GM10248 (cell line): Measurements from ENCODE around the gene DHX30.

Experiments used
- CTCF ChIA-PET: fragments of 300-600 bp; sonication (Branson Sonifier 250); formaldehyde crosslinking; extraction: SDS; loops from one replicate; lab custom pipeline; 2021; ENCODE audit warnings: antibody characterized with exemption; lab: Yijun Ruan, JAX
- POLR2A ChIA-PET: fragments of 350-650 bp; sonication (Branson Sonifier 250); formaldehyde crosslinking; extraction: SDS; loops from one replicate; lab custom pipeline; 2020; ENCODE audit warnings: antibody characterized with exemption; lab: Yijun Ruan, JAX
- DNase-seq: peaks from one replicate; pipeline ENCODE4 v3.0.0; 2012; ENCODE audit errors: extremely low spot score
- CTCF ChIP-seq: IDR thresholded peaks from 2 replicates; pipeline ENCODE4 v1.5.1; 2012; ENCODE audit warnings: mild to moderate bottlenecking, low read depth; ENCODE audit errors: extremely low read depth, missing control alignments, control extremely low read depth

The DHX30 gene

GRCh38 chr3:47890126-47890827 lies 87.3 kb downstream of the DHX30 start:
- no peak for TF ChIP-seq CTCF
- CTCF ChIA-PET: interaction anchor here (0.9 to 2.4 kb wide), 11 partner anchors 10 to 368 kb away, joined by 3 to 6 read pairs (median 3); no protein-coding TSS in a partner anchor
- POLR2A ChIA-PET: interaction anchor here (0.6 kb wide), 1 partner anchor 75 kb away, joined by 7 read pairs; no protein-coding TSS in a partner anchor
- no peak for DNase-seq

GRCh38 chr3:47890828-47891612 lies 88.1 kb downstream of the DHX30 start:
- DNase-seq: no peak
- POLR2A ChIA-PET: interaction anchor here (0.5 kb wide), 1 partner anchor 126 kb away, joined by 3 read pairs; no protein-coding TSS in a partner anchor
- CTCF ChIA-PET: interaction anchor here (0.9 to 3.1 kb wide), 8 partner anchors 9 to 266 kb away, joined by 3 to 10 read pairs (median 4); no protein-coding TSS in a partner anchor
- no peak for TF ChIP-seq CTCF

GRCh38 chr3:47891613-47892005 lies 88.7 kb downstream of the DHX30 start:
- no peak for TF ChIP-seq CTCF
- POLR2A ChIA-PET: no interaction called here
- DNase-seq: no peak
- CTCF ChIA-PET: interaction anchor here (1.9 to 3.1 kb wide), 3 partner anchors 9 to 11 kb away, joined by 6 to 10 read pairs (median 6); no protein-coding TSS in a partner anchor

DNA sequence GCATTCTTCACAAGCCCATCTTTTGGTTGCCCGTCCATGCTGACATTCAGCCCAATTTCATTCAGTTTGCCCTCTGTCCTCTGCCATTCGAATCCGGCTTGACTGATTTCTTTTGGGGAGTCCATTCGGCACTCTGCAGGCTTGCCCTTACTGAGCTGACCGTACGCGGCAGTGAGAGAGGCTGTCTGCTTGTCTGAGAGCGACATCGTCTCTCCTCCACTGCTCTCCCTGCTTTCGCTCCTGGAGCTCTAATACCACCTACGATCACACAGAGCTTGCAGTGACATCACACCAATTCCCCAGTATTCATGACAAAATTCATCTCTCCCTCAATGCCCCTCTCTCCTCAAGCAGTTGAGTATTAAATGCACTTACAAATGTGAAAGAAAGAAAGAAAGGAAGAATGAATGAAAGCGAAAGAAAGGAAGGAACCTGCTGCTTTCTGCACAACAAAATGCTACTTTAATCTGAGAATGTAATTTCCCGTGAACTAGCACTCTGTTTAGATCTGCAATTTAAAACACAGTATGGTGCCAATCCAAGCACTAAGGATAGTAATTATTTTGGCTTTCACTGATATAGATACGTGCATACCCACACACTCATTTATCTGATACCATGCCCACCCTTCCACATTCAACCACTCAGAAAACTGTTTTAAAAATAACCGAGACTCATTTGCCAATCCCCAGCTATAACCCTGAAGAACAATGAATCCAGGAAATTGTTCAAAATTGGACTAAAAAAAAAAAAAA lies 89.5 kb downstream of the DHX30 start:
- ChIA-PET CTCF (interaction anchor here (1.7 to 3.1 kb wide), 4 partner anchors 8 to 97 kb away, joined by 6 to 10 read pairs (median 7); no protein-coding TSS in a partner anchor), POLR2A (interaction anchor here (0.6 kb wide), 1 partner anchor 133 kb away, joined by 10 read pairs; no protein-coding TSS in a partner anchor)
- TF ChIP-seq CTCF: no peak
- DNase-seq: no peak

GRCh38 chr3:47895241-47895640 lies 92.3 kb downstream of the DHX30 start:
- ChIA-PET CTCF (interaction anchor here (1.1 kb wide), 1 partner anchor 33 kb away, joined by 4 read pairs; no protein-coding TSS in a partner anchor), POLR2A (no interaction called here)
- DNase-seq: no peak
- no peak for TF ChIP-seq CTCF
